ENCODE data around the gene TGM3. TPM values are rescaled to one million over a fixed set of nuclear protein-coding genes. Genes with fewer than 3 reads are reported as not detected.

The TGM3 gene
- total and polyA plus RNA-seq, 2 of the 4 experiments (the other 2 are of a cell fraction), result not detected

DNA sequence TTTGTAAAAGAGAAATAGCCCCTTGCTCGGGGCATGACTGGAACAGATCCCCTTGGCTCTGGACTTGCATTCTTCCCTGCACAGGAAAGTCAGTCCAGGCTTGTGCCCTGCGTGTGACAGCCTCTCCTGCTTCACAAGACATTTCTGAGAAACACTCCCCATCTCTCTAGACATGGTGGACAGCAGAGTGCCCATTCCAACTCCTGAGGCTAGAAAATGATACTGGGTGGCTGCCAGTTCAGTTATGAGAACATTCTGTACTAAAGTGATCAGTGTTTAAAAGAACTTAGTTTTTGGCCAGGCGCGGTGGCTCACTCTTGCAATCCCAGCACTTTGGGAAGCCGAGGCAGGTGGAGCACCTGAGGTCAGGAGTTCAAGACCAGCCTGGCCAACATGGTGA, 41.3 kb downstream of the TGM3 start:
- Histone ChIP-seq H2AK5ac (ENCODE audit: low read depth, low read length) (no peak overlapping the region), H4K20me1 (ENCODE audit: insufficient read depth, low read length) (no peaks in the 10 kb centered on the region), H3K27me3 (ENCODE audit: control insufficient read depth, insufficient read depth, low read length) (peaks cover 8% of the 10 kb centered on the region), H2AK9ac (replicated peaks; ENCODE audit: low read depth, low read length, poor library complexity) (no peak overlapping the region), H3K36me3 (ENCODE audit: control insufficient read depth, insufficient read depth, low read length) (no peaks in the 10 kb centered on the region), H3K27ac (ENCODE audit: insufficient read depth, low read length) (no peak overlapping the region), H3K4ac (ENCODE audit: low read depth, low read length) (no peak overlapping the region), H3K79me1 (ENCODE audit: low read depth in 1 of 2, low read length in 2 of 2) (no peaks in the 10 kb centered on the region), H3K56ac (ENCODE audit: extremely low read depth, insufficient read depth, low read length) (no peak overlapping the region), H3K23ac (ENCODE audit: low read depth, low read length) (no peak overlapping the region), H3K4me2 (ENCODE audit: low read depth, low read length) (no peak overlapping the region), H3K14ac (replicated peaks; ENCODE audit: low read depth, low read length) (no peak overlapping the region), H2AFZ (replicated peaks; ENCODE audit: low read length, poor library complexity) (no peak overlapping the region), H4K8ac (ENCODE audit: low read depth in 2 of 2, low read length in 2 of 2) (no peak overlapping the region), H4K91ac (ENCODE audit: insufficient read depth, low read depth, low read length) (no peak overlapping the region), H2BK20ac (ENCODE audit: low read depth, low read length) (no peak overlapping the region), H3K18ac (ENCODE audit: low read depth, low read length) (no peak overlapping the region), H4K5ac (ENCODE audit: low read depth, low read length) (no peak overlapping the region), H3K9me1 (ENCODE audit: insufficient read depth, low read length) (no peaks in the 10 kb centered on the region), H3K4me3 (ENCODE audit: insufficient read depth, low read depth, low read length) (no peak overlapping the region), H3K9me3 (ENCODE audit: control insufficient read depth, insufficient read depth, low read length) (no peaks in the 10 kb centered on the region), H2BK5ac (ENCODE audit: low read depth, low read length, poor library complexity, severe bottlenecking) (no peak overlapping the region), H2BK120ac (ENCODE audit: low read depth, low read length) (no peak overlapping the region), H3K4me1 (ENCODE audit: control insufficient read depth, insufficient read depth, low read length) (no peaks in the 10 kb centered on the region), H3K9ac (ENCODE audit: low read depth, low read length) (no peak overlapping the region), H2BK15ac (ENCODE audit: low read depth, low read length) (no peak overlapping the region)
- in situ Hi-C loops (cut with MboI; ENCODE audit: low sequenced_read_pairs) (no loop called here), dilution Hi-C loops (cut with HindIII; ENCODE audit: low sequenced_read_pairs, unreplicated experiment) (no loop called here), intact Hi-C loops (cut with micrococcal nuclease) (no loop called here)
- ChIA-PET POLR2A (ENCODE audit: unreplicated experiment) (no interaction called here), CTCF (no interaction called here)
- WGBS, 2 experiments (ENCODE audit: extremely low coverage in 2 of 2, insufficient read length in 1 of 2), result no CpG with 5 or more reads among the region's 5 CpGs
- BruUV-seq (replicated peaks), result no TSS peak
- ATAC-seq (ENCODE audit: low read depth) (no peak), DNase-seq (no peak)
- no peak for TF ChIP-seq CHD1 (IDR thresholded peaks at IDR 0.05; ENCODE audit: low read depth, low read length)
- no peak for TF ChIP-seq MXI1 (IDR thresholded peaks at IDR 0.05; ENCODE audit: borderline replicate concordance, low read depth, low read length)
- TF ChIP-seq, protein P1, sequence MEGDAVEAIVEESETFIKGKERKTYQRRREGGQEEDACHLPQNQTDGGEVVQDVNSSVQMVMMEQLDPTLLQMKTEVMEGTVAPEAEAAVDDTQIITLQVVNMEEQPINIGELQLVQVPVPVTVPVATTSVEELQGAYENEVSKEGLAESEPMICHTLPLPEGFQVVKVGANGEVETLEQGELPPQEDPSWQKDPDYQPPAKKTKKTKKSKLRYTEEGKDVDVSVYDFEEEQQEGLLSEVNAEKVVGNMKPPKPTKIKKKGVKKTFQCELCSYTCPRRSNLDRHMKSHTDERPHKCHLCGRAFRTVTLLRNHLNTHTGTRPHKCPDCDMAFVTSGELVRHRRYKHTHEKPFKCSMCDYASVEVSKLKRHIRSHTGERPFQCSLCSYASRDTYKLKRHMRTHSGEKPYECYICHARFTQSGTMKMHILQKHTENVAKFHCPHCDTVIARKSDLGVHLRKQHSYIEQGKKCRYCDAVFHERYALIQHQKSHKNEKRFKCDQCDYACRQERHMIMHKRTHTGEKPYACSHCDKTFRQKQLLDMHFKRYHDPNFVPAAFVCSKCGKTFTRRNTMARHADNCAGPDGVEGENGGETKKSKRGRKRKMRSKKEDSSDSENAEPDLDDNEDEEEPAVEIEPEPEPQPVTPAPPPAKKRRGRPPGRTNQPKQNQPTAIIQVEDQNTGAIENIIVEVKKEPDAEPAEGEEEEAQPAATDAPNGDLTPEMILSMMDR (conservative IDR thresholded peaks at IDR 0.05; ENCODE audit: low read depth, low read length), result no peak
- TF ChIP-seq BHLHE40 (IDR thresholded peaks at IDR 0.05; ENCODE audit: low read depth, low read length), result no peak
- no peak for TF ChIP-seq RFX5 (IDR thresholded peaks at IDR 0.05; ENCODE audit: low read depth, low read length)
- TF ChIP-seq USF2 (IDR thresholded peaks at IDR 0.05; ENCODE audit: low read depth, low read length), result no peak
- no peak for TF ChIP-seq POLR2A (IDR thresholded peaks at IDR 0.05; ENCODE audit: low read depth, low read length)
- TF ChIP-seq FOS (IDR thresholded peaks at IDR 0.05; ENCODE audit: low read depth, low read length), result no peak
- no peak for TF ChIP-seq RAD21 (IDR thresholded peaks at IDR 0.05; ENCODE audit: low read length)
